ENCODE results near the gene HPSE. TPM values are rescaled to one million over a fixed set of nuclear protein-coding genes. Genes with fewer than 3 reads are reported as not detected.

The HPSE gene
- total RNA-seq, 1 donor from 2014 or later = 0.90 TPM

DNA sequence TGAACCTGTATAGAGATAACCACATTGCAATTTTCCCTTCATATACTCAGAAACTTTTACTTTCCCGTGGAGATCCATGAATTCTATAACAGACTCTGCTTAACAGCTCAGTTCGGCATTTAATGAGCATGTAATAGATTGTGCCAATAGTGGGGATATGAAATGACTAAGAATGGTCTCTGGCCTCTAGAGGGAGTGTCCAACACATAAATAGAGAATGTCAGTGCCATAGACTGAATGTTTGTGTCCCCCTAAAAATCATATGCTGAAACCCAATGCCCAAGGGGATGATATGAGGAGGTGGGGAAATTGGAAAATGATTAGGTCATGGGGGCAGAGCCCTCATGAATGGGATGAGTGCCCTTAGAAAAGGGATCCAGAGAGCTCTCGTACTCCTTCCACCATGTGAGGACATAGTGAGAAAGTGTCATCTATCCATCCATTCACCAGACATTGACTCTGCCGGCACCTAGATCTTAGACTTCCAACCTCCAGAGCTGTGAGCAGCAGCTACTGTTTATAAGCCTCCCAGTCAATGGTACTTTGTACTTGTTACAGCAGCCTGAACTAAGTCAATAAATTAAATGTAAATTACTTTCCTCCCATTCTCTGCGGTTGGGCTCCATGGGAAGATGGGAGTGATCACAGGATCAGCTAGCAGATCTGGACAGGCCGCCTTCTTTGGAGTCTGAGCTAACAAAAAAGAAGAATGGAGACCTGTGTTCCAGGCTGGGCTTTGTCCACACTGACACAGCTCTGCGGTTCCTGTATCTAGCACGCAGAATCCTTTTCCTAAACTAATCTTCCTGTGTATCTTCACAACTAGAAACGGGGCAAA is 28.1 kb upstream of the HPSE start:
- no peak overlapping the region for H3K4me3 Mint-ChIP-seq (ENCODE audit: unreplicated experiment)
- no peaks in the 10 kb centered on the region for H3K9me3 Mint-ChIP-seq (ENCODE audit: low read depth)
- DNase-seq (ENCODE audit: low spot score) = no peak
- H3K27me3 Mint-ChIP-seq (ENCODE audit: low read depth) = peaks cover 9% of the 10 kb centered on the region
- peaks cover 6% of the 10 kb centered on the region for H3K4me1 Mint-ChIP-seq (ENCODE audit: low read depth)
- no peak overlapping the region for H3K27ac Mint-ChIP-seq (ENCODE audit: unreplicated experiment)
- H3K36me3 Mint-ChIP-seq (ENCODE audit: low read depth) = no peaks in the 10 kb centered on the region
- TF ChIP-seq, protein P1, sequence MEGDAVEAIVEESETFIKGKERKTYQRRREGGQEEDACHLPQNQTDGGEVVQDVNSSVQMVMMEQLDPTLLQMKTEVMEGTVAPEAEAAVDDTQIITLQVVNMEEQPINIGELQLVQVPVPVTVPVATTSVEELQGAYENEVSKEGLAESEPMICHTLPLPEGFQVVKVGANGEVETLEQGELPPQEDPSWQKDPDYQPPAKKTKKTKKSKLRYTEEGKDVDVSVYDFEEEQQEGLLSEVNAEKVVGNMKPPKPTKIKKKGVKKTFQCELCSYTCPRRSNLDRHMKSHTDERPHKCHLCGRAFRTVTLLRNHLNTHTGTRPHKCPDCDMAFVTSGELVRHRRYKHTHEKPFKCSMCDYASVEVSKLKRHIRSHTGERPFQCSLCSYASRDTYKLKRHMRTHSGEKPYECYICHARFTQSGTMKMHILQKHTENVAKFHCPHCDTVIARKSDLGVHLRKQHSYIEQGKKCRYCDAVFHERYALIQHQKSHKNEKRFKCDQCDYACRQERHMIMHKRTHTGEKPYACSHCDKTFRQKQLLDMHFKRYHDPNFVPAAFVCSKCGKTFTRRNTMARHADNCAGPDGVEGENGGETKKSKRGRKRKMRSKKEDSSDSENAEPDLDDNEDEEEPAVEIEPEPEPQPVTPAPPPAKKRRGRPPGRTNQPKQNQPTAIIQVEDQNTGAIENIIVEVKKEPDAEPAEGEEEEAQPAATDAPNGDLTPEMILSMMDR (IDR thresholded peaks at IDR 0.05) = peak; percentile 80

DNA sequence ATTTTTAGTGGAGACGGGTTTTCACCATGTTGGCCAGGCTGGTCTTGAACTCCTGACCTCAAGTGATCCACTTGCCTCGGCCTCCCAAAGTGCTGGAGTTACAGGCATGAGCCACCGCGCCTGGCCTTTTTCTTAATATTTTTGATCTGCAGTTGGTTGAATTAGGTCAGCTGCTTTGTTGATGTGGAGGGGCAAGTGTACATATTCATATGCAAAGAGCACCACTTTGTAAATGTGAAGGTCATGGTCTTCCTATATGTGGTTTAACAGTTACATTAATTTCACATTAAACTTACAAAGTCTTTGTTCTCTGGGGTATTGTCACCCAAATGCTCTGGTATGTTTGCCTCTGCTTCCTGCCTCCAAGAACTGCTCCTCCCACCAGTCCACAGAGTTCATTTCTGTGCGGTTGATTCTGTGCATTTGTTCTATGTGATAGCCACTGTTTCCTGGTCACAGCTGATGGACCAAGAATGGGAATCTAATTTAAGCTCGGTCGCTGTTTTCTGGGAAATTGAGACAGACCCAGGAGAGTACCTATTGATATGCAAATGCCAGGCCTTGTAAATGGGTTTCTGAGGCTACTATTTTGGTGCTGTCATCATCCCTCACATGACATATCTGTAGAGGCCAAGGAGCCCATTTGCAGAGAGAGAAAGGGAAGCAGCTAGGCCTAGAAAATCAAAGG is 26.9 kb upstream of the HPSE start:
- TF ChIP-seq, protein P1 (IDR thresholded peaks at IDR 0.05) = no peak
- no peak overlapping the region for H3K4me3 Mint-ChIP-seq (ENCODE audit: unreplicated experiment)
- H3K9me3 Mint-ChIP-seq (ENCODE audit: low read depth) = no peaks in the 10 kb centered on the region
- no peaks in the 10 kb centered on the region for H3K36me3 Mint-ChIP-seq (ENCODE audit: low read depth)
- peaks cover 5% of the 10 kb centered on the region for H3K27me3 Mint-ChIP-seq (ENCODE audit: low read depth)
- no peak overlapping the region for H3K27ac Mint-ChIP-seq (ENCODE audit: unreplicated experiment)
- peaks cover 17% of the 10 kb centered on the region for H3K4me1 Mint-ChIP-seq (ENCODE audit: low read depth)
- DNase-seq (ENCODE audit: low spot score) = no peak

DNA sequence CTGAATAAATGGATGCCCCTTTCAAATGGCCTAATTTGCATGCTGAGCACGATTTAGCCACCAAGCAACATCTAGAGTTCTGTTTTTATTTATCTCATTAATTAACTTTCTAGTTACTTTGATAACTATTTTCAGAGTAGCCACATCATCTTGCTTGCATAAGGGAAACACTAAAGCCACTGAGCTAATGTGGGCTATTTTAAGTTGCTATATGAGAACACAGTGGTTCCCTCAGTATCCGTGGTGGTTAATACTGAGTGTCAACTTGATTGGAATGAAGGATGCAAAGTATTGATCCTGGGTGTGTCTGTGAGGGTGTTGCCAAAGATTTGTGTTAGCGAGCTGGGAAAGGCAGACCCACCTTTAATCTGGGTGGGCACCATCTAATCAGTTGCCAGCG is 25.4 kb upstream of the HPSE start:
- H3K9me3 Mint-ChIP-seq (ENCODE audit: low read depth) = no peaks in the 10 kb centered on the region
- DNase-seq (ENCODE audit: low spot score) = no peak
- TF ChIP-seq, protein P1 (IDR thresholded peaks at IDR 0.05) = no peak
- peaks cover 19% of the 10 kb centered on the region for H3K4me1 Mint-ChIP-seq (ENCODE audit: low read depth)
- no peak overlapping the region for H3K27ac Mint-ChIP-seq (ENCODE audit: unreplicated experiment)
- H3K36me3 Mint-ChIP-seq (ENCODE audit: low read depth) = no peaks in the 10 kb centered on the region
- H3K4me3 Mint-ChIP-seq (ENCODE audit: unreplicated experiment) = no peak overlapping the region
- no peaks in the 10 kb centered on the region for H3K27me3 Mint-ChIP-seq (ENCODE audit: low read depth)

DNA sequence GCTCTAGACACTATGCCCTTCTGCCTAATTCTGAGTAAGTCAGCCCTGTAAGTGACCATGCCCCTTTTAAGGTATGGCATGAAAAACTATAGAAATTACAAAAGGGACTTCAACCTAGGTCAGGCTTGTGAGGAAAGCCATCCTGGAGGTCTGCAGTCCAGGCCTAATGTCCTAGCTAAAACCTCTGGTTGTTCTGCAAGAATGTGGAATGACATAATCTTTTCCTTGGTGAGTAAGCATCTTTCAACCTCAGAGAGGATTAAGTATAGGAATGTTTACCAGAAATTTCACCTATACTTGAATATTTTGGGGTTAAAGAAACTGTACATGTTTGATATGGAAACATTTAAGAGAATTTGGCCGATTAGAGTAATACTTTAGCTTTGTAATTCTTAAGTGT is 23.8 kb upstream of the HPSE start:
- H3K36me3 Mint-ChIP-seq (ENCODE audit: low read depth) = peaks cover 3% of the 10 kb centered on the region
- H3K27ac Mint-ChIP-seq (ENCODE audit: unreplicated experiment) = peak overlapping the region; percentile 79
- no peaks in the 10 kb centered on the region for H3K27me3 Mint-ChIP-seq (ENCODE audit: low read depth)
- H3K4me3 Mint-ChIP-seq (ENCODE audit: unreplicated experiment) = no peak overlapping the region
- DNase-seq (ENCODE audit: low spot score) = no peak
- peaks cover 19% of the 10 kb centered on the region for H3K4me1 Mint-ChIP-seq (ENCODE audit: low read depth)
- H3K9me3 Mint-ChIP-seq (ENCODE audit: low read depth) = peaks cover 9% of the 10 kb centered on the region
- TF ChIP-seq, protein P1 (IDR thresholded peaks at IDR 0.05) = no peak

DNA sequence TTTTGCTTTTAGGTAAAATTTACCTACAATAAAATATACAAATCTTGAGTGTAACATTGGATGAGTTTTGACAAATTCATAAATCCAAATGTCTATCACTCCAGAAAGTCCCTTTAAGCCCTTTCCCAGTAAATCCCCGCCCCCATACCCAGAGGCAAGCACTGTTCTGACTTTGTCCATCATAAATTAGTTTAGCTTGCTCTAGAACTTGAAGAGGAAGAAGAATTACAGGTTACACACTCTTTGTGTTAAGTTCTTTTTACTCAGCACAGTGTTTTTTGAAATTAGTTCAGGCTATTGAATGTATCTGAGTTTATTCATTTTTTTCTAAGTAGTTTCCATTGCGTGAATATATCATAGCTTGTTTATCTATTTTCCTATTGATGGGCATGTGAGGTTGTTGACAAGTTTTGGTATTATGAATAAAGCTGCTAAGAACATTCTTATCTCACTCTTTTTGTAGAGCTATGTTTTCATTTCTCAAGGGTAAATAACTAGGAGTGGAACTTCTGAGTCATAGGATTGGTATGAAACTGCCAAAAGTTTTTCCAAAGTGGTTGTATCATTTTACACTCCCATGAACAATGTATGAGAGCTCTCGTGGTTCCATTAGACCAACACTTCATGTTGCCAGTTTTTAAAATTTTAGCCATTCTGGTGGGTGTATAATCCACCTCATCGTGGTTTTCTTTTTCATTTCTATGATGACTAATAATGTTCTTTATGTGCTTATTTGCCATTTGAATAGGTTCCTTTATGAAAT is 22.4 kb upstream of the HPSE start:
- peaks cover 19% of the 10 kb centered on the region for H3K4me1 Mint-ChIP-seq (ENCODE audit: low read depth)
- peak overlapping the region; percentile 49 for H3K27ac Mint-ChIP-seq (ENCODE audit: unreplicated experiment)
- peaks cover 3% of the 10 kb centered on the region for H3K36me3 Mint-ChIP-seq (ENCODE audit: low read depth)
- H3K4me3 Mint-ChIP-seq (ENCODE audit: unreplicated experiment) = no peak overlapping the region
- peaks cover 11% of the 10 kb centered on the region for H3K9me3 Mint-ChIP-seq (ENCODE audit: low read depth)
- TF ChIP-seq, protein P1 (IDR thresholded peaks at IDR 0.05) = no peak
- DNase-seq (ENCODE audit: low spot score) = no peak
- no peaks in the 10 kb centered on the region for H3K27me3 Mint-ChIP-seq (ENCODE audit: low read depth)
